ENCODE measurements around the gene CNTN1. TPM values are rescaled to one million over a fixed set of nuclear protein-coding genes. Genes with fewer than 3 reads are reported as not detected.
A peak's percentile ranks its signal among the peaks of the same experiment; 100 is the strongest.

CNTN1 gene
- total and polyA plus RNA-seq, 2 of the 4 experiments (the other 2 are of a cell fraction): 0.10 to 0.18 TPM

DNA sequence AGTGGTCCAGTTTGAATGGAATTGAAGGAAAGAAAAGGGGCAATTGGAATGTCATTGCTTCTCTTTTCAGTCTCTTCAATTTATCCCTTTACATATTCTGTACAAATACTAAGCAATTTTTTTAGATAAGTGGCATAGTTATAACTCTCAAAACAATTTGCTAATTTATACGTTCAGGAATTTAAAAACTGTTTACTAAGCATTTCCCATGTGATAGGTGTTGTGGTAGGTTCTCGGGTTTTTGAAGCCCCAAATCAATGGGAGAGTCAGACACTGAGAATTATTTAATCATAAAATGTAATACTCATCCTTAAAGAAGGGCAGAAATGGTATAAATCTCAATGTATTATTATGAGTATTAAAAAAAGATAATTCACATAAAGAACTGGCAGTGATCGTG, 197.1 kb downstream of the CNTN1 start:
- H2BK15ac ChIP-seq (ENCODE audit: low read depth, low read length): no peak overlapping the region
- DNase-seq (no peak), ATAC-seq (ENCODE audit: low read depth) (no peak)
- H3K79me1 ChIP-seq (ENCODE audit: low read depth in 1 of 2, low read length in 2 of 2): no peaks in the 10 kb centered on the region
- H3K23ac ChIP-seq (ENCODE audit: low read depth, low read length): no peak overlapping the region
- H2BK120ac ChIP-seq (ENCODE audit: low read depth, low read length): no peak overlapping the region
- H2BK5ac ChIP-seq (ENCODE audit: low read depth, low read length, poor library complexity, severe bottlenecking): no peak overlapping the region
- no peak overlapping the region for H2AK5ac ChIP-seq (ENCODE audit: low read depth, low read length)
- no peak overlapping the region for H4K8ac ChIP-seq (ENCODE audit: low read depth in 2 of 2, low read length in 2 of 2)
- dilution Hi-C loops (cut with HindIII; ENCODE audit: low sequenced_read_pairs, unreplicated experiment) (no loop called here), in situ Hi-C loops (cut with MboI; ENCODE audit: low sequenced_read_pairs) (no loop called here), intact Hi-C loops (cut with micrococcal nuclease) (no loop called here)
- no peaks in the 10 kb centered on the region for H3K9me3 ChIP-seq (ENCODE audit: control insufficient read depth, insufficient read depth, low read length)
- 0 out of 2 replicates have a peak, but pooled peaks have one; percentile 10 for TF ChIP-seq MAFK (IDR thresholded peaks at IDR 0.05; ENCODE audit: low read depth, low read length)
- TF ChIP-seq SMC3 (IDR thresholded peaks at IDR 0.05; ENCODE audit: low read depth, low read length): no peak
- no peak overlapping the region for H3K4me3 ChIP-seq (ENCODE audit: insufficient read depth, low read depth, low read length)
- no peaks in the 10 kb centered on the region for H3K9me1 ChIP-seq (ENCODE audit: insufficient read depth, low read length)
- H3K27me3 ChIP-seq (ENCODE audit: control insufficient read depth, insufficient read depth, low read length): no peaks in the 10 kb centered on the region
- no peak overlapping the region for H2AFZ ChIP-seq (replicated peaks; ENCODE audit: low read length, poor library complexity)
- no CpG with 5 or more reads among the region's 3 CpGs for WGBS, 2 experiments (ENCODE audit: extremely low coverage in 2 of 2, insufficient read length in 1 of 2)
- no peak overlapping the region for H4K5ac ChIP-seq (ENCODE audit: low read depth, low read length)
- H3K9ac ChIP-seq (ENCODE audit: low read depth, low read length): no peak overlapping the region
- H3K4me1 ChIP-seq (ENCODE audit: control insufficient read depth, insufficient read depth, low read length): no peaks in the 10 kb centered on the region
- no peak overlapping the region for H4K91ac ChIP-seq (ENCODE audit: insufficient read depth, low read depth, low read length)
- no peak overlapping the region for H3K56ac ChIP-seq (ENCODE audit: extremely low read depth, insufficient read depth, low read length)
- no peak overlapping the region for H2BK20ac ChIP-seq (ENCODE audit: low read depth, low read length)
- H4K20me1 ChIP-seq (ENCODE audit: insufficient read depth, low read length): no peaks in the 10 kb centered on the region
- no peak overlapping the region for H3K4ac ChIP-seq (ENCODE audit: low read depth, low read length)
- no peak overlapping the region for H3K4me2 ChIP-seq (ENCODE audit: low read depth, low read length)
- POLR2A ChIA-PET (ENCODE audit: unreplicated experiment): no interaction called here
- H2AK9ac ChIP-seq (replicated peaks; ENCODE audit: low read depth, low read length, poor library complexity): no peak overlapping the region
- no peak overlapping the region for H3K27ac ChIP-seq (ENCODE audit: insufficient read depth, low read length)
- no peak overlapping the region for H3K14ac ChIP-seq (replicated peaks; ENCODE audit: low read depth, low read length)
- H3K36me3 ChIP-seq (ENCODE audit: control insufficient read depth, insufficient read depth, low read length): no peaks in the 10 kb centered on the region
- no peak overlapping the region for H3K18ac ChIP-seq (ENCODE audit: low read depth, low read length)
- CTCF ChIA-PET: no interaction called here
- BruUV-seq (replicated peaks): no TSS peak

Data from IMR-90 (cell line).